ENCODE measurements around the gene MRPL43.
"Not testable (repeated sequence)": the region's sequence is repeated elsewhere in the genome, so short reads cannot be mapped to it uniquely, and the experiment has no call there.

The MRPL43 gene

GRCh38 chr10:100978901-100979195 lies 8.4 kb downstream of the MRPL43 start:
- Mint-ChIP-seq H3K27ac (no peak overlapping the region), H3K4me1 (no peaks in the 10 kb centered on the region), H3K27me3 (ENCODE audit: low read depth, poor library complexity) (no peaks in the 10 kb centered on the region), H3K9me3 (no peaks in the 10 kb centered on the region), H3K4me3 (no peak overlapping the region), H3K36me3 (ENCODE audit: low read depth) (peaks cover 16% of the 10 kb centered on the region)
- DNase-seq: no peak
- TF ChIP-seq, protein P1, sequence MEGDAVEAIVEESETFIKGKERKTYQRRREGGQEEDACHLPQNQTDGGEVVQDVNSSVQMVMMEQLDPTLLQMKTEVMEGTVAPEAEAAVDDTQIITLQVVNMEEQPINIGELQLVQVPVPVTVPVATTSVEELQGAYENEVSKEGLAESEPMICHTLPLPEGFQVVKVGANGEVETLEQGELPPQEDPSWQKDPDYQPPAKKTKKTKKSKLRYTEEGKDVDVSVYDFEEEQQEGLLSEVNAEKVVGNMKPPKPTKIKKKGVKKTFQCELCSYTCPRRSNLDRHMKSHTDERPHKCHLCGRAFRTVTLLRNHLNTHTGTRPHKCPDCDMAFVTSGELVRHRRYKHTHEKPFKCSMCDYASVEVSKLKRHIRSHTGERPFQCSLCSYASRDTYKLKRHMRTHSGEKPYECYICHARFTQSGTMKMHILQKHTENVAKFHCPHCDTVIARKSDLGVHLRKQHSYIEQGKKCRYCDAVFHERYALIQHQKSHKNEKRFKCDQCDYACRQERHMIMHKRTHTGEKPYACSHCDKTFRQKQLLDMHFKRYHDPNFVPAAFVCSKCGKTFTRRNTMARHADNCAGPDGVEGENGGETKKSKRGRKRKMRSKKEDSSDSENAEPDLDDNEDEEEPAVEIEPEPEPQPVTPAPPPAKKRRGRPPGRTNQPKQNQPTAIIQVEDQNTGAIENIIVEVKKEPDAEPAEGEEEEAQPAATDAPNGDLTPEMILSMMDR (IDR thresholded peaks at IDR 0.05): no peak

DNA sequence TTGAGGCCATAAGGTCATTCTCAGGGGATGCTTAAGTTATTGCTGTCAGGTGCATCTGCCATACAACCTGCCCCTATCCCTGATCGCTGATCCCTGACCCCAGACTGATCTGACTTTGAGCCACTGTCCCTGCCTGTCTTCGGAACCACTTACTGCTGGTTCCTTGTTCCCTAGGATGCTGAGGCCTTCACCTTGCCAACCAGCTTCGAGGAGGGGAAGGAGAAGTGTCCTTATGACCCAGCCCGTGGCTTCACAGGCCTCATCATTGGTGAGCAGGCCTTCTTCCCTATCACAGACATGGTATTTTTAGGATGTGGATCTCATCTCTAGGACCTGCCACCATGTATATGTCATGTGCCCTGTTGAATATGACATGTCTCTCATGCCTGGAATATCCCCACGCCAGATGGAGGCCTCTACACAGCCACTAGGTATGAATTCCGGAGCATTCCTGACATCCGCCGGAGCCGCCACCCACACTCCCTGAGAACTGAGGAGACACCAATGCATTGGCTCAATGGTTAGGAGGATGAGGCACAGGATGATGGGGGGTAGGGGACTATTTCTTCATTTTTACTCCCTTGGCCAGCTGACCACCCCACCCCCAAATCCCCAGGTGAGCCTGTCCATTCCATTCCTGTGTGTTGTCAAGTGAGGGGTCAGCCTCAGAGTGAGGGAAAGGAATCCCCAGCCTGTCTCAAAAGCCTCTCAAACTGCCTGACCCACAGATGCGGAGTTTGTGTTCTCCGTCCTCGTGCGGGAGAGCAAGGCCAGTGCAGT lies 9.0 kb downstream of the MRPL43 start:
- Mint-ChIP-seq H3K4me3 (no peak overlapping the region), H3K27ac (no peak overlapping the region)

DNA sequence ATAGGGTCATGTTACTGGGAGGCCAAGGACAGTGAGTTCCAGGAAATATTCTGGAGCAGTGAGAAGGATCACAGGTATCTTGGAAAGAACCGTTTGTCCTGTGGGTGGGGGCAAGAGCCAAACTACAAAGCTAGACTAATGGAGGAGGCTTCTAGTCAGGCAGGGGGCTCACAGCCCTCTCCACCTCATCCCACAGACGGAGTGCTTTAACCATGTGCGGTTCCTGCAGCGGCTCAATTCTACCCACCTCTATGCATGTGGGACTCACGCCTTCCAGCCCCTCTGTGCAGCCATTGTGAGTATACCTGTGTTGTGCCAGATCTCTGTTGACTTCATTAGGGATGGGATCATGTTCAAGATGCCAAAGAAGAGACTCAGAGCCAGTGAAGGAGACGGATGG lies 9.9 kb downstream of the MRPL43 start:
- DNase-seq: no peak
- TF ChIP-seq, protein P1 (IDR thresholded peaks at IDR 0.05): no peak
- Mint-ChIP-seq H3K4me3 (no peak overlapping the region), H3K4me1 (peaks cover 11% of the 10 kb centered on the region), H3K27ac (peak overlapping the region; percentile 89), H3K27me3 (ENCODE audit: low read depth, poor library complexity) (peaks cover 4% of the 10 kb centered on the region), H3K9me3 (no peaks in the 10 kb centered on the region), H3K36me3 (ENCODE audit: low read depth) (peaks cover 13% of the 10 kb centered on the region)

More for the DNA sequence above, 9.0 kb downstream of the MRPL43 start:
- TF ChIP-seq, protein P1 (IDR thresholded peaks at IDR 0.05): no peak
- Mint-ChIP-seq H3K9me3 (no peaks in the 10 kb centered on the region), H3K27me3 (ENCODE audit: low read depth, poor library complexity) (no peaks in the 10 kb centered on the region), H3K36me3 (ENCODE audit: low read depth) (peaks cover 16% of the 10 kb centered on the region), H3K4me1 (peaks cover 2% of the 10 kb centered on the region)
- no peak for DNase-seq

GRCh38 chr10:100976906-100977305 lies 10.4 kb downstream of the MRPL43 start:
- peaks cover 5% of the 10 kb centered on the region for H3K27me3 Mint-ChIP-seq (ENCODE audit: low read depth, poor library complexity)
- DNase-seq: no peak
- no peak overlapping the region for H3K4me3 Mint-ChIP-seq
- peaks cover 16% of the 10 kb centered on the region for H3K4me1 Mint-ChIP-seq
- H3K36me3 Mint-ChIP-seq (ENCODE audit: low read depth): peaks cover 13% of the 10 kb centered on the region
- peak overlapping the region; percentile 89 for H3K27ac Mint-ChIP-seq
- TF ChIP-seq, protein P1 (IDR thresholded peaks at IDR 0.05): no peak
- no peaks in the 10 kb centered on the region for H3K9me3 Mint-ChIP-seq

- not testable (repeated sequence) for H3K27ac Mint-ChIP-seq; H3K9me3 Mint-ChIP-seq; H3K4me3 Mint-ChIP-seq; H3K36me3 Mint-ChIP-seq (ENCODE audit: low read depth); H3K27me3 Mint-ChIP-seq (ENCODE audit: low read depth, poor library complexity); DNase-seq
- peaks cover 31% of the 10 kb centered on the region for H3K4me1 Mint-ChIP-seq
These were observed 11.9 kb downstream of the MRPL43 start for GRCh38 chr10:100975397-100975796.

- peaks cover 48% of the 10 kb centered on the region for H3K4me1 Mint-ChIP-seq
- peak overlapping the region; percentile 18 for H3K4me3 Mint-ChIP-seq
- DNase-seq: no peak
- no peaks in the 10 kb centered on the region for H3K36me3 Mint-ChIP-seq (ENCODE audit: low read depth)
- TF ChIP-seq, protein P1 (IDR thresholded peaks at IDR 0.05): no peak
- H3K27me3 Mint-ChIP-seq (ENCODE audit: low read depth, poor library complexity): peaks cover 5% of the 10 kb centered on the region
- H3K27ac Mint-ChIP-seq: no peak overlapping the region
- H3K9me3 Mint-ChIP-seq: no peaks in the 10 kb centered on the region
These were observed 14.3 kb downstream of the MRPL43 start for GRCh38 chr10:100972904-100973535.

Data from nephron progenitor cell (in vitro differentiated cells).